Activated CD4-positive, alpha-beta T cell treated with anti-CD3 and anti-CD28 coated beads, Interleukin-2, amount 10 ng/mL, durations not matched to agents 7 days and 5 days (primary cell): ENCODE data around the gene UBXN4. TPM values are rescaled to one million over a fixed set of nuclear protein-coding genes. Genes with fewer than 3 reads are reported as not detected.

Experiments used
- total RNA-seq, 2 experiments: library from RNA; stranded (reverse); gene quantifications; one replicate each; pipeline ENCODE4 v1.2.3, GENCODE V29; 2021

Gene UBXN4
- total RNA-seq, 2 experiments from 2014 or later: 98.1 to 116 TPM

Other genes with a start within 250 kb of the UBXN4 start
- gene ZRANB3, start 210.6 kb upstream of the UBXN4 start, total RNA-seq: 1 to 10 TPM; 6.5 to 7.4 TPM
- gene R3HDM1, start 210.4 kb upstream of the UBXN4 start, total RNA-seq: 10 to 100 TPM; 52.3 to 52.5 TPM
- under 1 TPM; 0.12 to 0.19 TPM for gene LCT, start 95.3 kb downstream of the UBXN4 start, total RNA-seq
- gene MCM6, start 134.6 kb downstream of the UBXN4 start, total RNA-seq: 100 to 1,000 TPM; 110 to 111 TPM
- 10 to 100 TPM; 90.8 to 90.9 TPM for gene DARS1, start 243.8 kb downstream of the UBXN4 start, total RNA-seq